PC-3 (cell line): Measurements from ENCODE around the gene MAGI1. TPM values are rescaled to one million over a fixed set of nuclear protein-coding genes. Genes with fewer than 3 reads are reported as not detected.

Experiments used
- ATAC-seq: fragments of 200-7000 bp; cut with Tn5 transposase; 2 replicates; pipeline ENCODE4 v1.9.1; 2020; ENCODE audit warnings: mild to moderate bottlenecking, moderate library complexity
- BruUV-seq: library from RNA; stranded (reverse); fragments of 400-500 nt; replicated peaks from 2 replicates; lab custom pipeline; 2021; lab: Mats Ljungman, UMichigan
- CTCF ChIA-PET: fragments of 300-600 bp; sonication (Branson Sonifier 250); formaldehyde crosslinking; loops from one replicate; lab custom pipeline; 2022; ENCODE audit warnings: antibody characterized with exemption; lab: Charles Lee
- POLR2A ChIA-PET: fragments of 300-600 bp; sonication (Branson Sonifier 250); formaldehyde crosslinking; loops from one replicate; lab custom pipeline; 2022; ENCODE audit warnings: antibody characterized with exemption; ENCODE audit not compliant: unreplicated experiment; lab: Charles Lee
- DNase-seq: peaks from one replicate; pipeline ENCODE4 v3.0.0-alpha.2; 2015
- H2AFZ ChIP-seq: fragments of 300-600 bp; sonication (generic); 2 replicates; pipeline ENCODE4 v1.6.0; 2016; ENCODE audit warnings: antibody characterized with exemption, low read length
- H3F3A ChIP-seq: fragments of 300-600 bp; sonication (generic); one replicate; pipeline ENCODE4 v1.6.0; 2017; ENCODE audit warnings: antibody characterized with exemption, low read length, control low read depth, mild to moderate bottlenecking; ENCODE audit not compliant: unreplicated experiment
- H3K27ac ChIP-seq: fragments of 300-600 bp; sonication (generic); 2 replicates; pipeline ENCODE4 v1.5.1; 2016; ENCODE audit warnings: mild to moderate bottlenecking, low read length
- H3K27me3 ChIP-seq: fragments of 300-600 bp; sonication (generic); 2 replicates; pipeline ENCODE4 v1.6.1; 2016; ENCODE audit warnings: low read length, mixed read lengths
- H3K36me3 ChIP-seq: fragments of 300-600 bp; sonication (generic); 2 replicates; pipeline ENCODE4 v1.6.1; 2016; ENCODE audit warnings: low read depth, mixed run types, low read length, mixed read lengths
- H3K4me1 ChIP-seq: fragments of 300-600 bp; sonication (generic); 2 replicates; pipeline ENCODE4 v1.5.1; 2016; ENCODE audit warnings: low read length; ENCODE audit not compliant: insufficient read depth
- H3K4me2 ChIP-seq: fragments of 300-600 bp; sonication (generic); 2 replicates; pipeline ENCODE4 v1.6.0; 2016; ENCODE audit warnings: low read length
- H3K4me3 ChIP-seq: fragments of 300-600 bp; sonication (generic); 2 replicates; pipeline ENCODE4 v1.5.1; 2016; ENCODE audit warnings: mild to moderate bottlenecking, low read length, mixed read lengths
- H3K79me2 ChIP-seq: fragments of 300-600 bp; sonication (generic); 2 replicates; pipeline ENCODE4 v1.6.1; 2017; ENCODE audit warnings: low read length, mixed read lengths
- H3K9ac ChIP-seq: fragments of 300-600 bp; sonication (generic); 2 replicates; pipeline ENCODE4 v1.6.0; 2016; ENCODE audit warnings: mild to moderate bottlenecking, low read length
- H3K9me2 ChIP-seq: fragments of 300-600 bp; sonication (generic); replicated peaks from 2 replicates; pipeline ENCODE4 v1.6.1; 2016; ENCODE audit warnings: mixed run types, low read length, mixed read lengths
- H3K9me3 ChIP-seq: fragments of 300-600 bp; sonication (generic); 2 replicates; pipeline ENCODE4 v1.6.1; 2016; ENCODE audit warnings: low read length, mixed read lengths
- H4K20me1 ChIP-seq: fragments of 300-600 bp; sonication (generic); 2 replicates; pipeline ENCODE4 v1.6.1; 2016; ENCODE audit warnings: low read length, mixed read lengths
- CTCF ChIP-seq: fragments of 300-600 bp; sonication (generic); conservative IDR thresholded peaks from 2 replicates; pipeline ENCODE4 v1.5.1; 2017; ENCODE audit warnings: antibody characterized with exemption, low read depth, mild to moderate bottlenecking, low read length
- EZH2 ChIP-seq: fragments of 300-600 bp; sonication (generic); IDR thresholded peaks from one replicate; pipeline ENCODE4 v1.6.1; 2017; ENCODE audit warnings: antibody characterized with exemption, mild to moderate bottlenecking, low read length; ENCODE audit not compliant: unreplicated experiment
- EZH2phosphoT487 ChIP-seq: fragments of 300-600 bp; sonication (generic); IDR thresholded peaks from 2 replicates; pipeline ENCODE4 v1.6.1; 2018; ENCODE audit warnings: mild to moderate bottlenecking, antibody characterized with exemption, low read length, borderline replicate concordance
- intact Hi-C: fragments of 100-400 bp; cut with micrococcal nuclease; formaldehyde crosslinking; loops from 2 replicates; pipeline ENCODE4 v1.9.0; 2023
- total RNA-seq: library from RNA; depleted of rRNA; stranded (reverse); fragments of >200 nt; gene quantifications from 2 replicates; pipeline ENCODE4 v1.2.3, GENCODE V29; 2014

Gene MAGI1
- total RNA-seq, 1 experiment from 2014 or later, result 8.9 TPM

- no peaks in the 10 kb centered on the region for H3K79me2 ChIP-seq
- no peak overlapping the region for H3K27ac ChIP-seq
- H3F3A ChIP-seq, result no peaks in the 10 kb centered on the region
- no peaks in the 10 kb centered on the region for H3K9me3 ChIP-seq
- ChIA-PET POLR2A (no interaction called here), CTCF (no interaction called here)
- no peaks in the 10 kb centered on the region for H3K36me3 ChIP-seq
- H3K4me3 ChIP-seq, result no peak overlapping the region
- TF ChIP-seq EZH2phosphoT487 (no peak), EZH2 (no peak), CTCF (no peak)
- no peaks in the 10 kb centered on the region for H4K20me1 ChIP-seq
- no peak for ATAC-seq
- no peaks in the 10 kb centered on the region for H3K27me3 ChIP-seq
- H3K9me2 ChIP-seq, result no peaks in the 10 kb centered on the region
- H3K9ac ChIP-seq, result no peak overlapping the region
- no peak overlapping the region for H3K4me2 ChIP-seq
- no TSS peak for BruUV-seq
- no peaks in the 10 kb centered on the region for H3K4me1 ChIP-seq
- H2AFZ ChIP-seq, result no peak overlapping the region
- DNase-seq, result no peak
- intact Hi-C loops, result no loop called here
These were observed 419.3 kb downstream of the MAGI1 start for GRCh38 chr3:65619451-65619881.

GRCh38 chr3:65618599-65618998, 420.1 kb downstream of the MAGI1 start:
- POLR2A ChIA-PET, result no interaction called here
- no peaks in the 10 kb centered on the region for H3K4me1 ChIP-seq
- intact Hi-C loops, result no loop called here
- no peaks in the 10 kb centered on the region for H3K27me3 ChIP-seq
- H3K9ac ChIP-seq, result no peak overlapping the region
- no peaks in the 10 kb centered on the region for H3K79me2 ChIP-seq
- H3K9me2 ChIP-seq, result no peaks in the 10 kb centered on the region
- no peak for TF ChIP-seq CTCF
- TF ChIP-seq EZH2phosphoT487, result no peak
- TF ChIP-seq EZH2, result no peak
- H2AFZ ChIP-seq, result no peak overlapping the region
- no peaks in the 10 kb centered on the region for H3F3A ChIP-seq
- CTCF ChIA-PET, result no interaction called here
- no peak overlapping the region for H3K27ac ChIP-seq
- H3K4me2 ChIP-seq, result no peak overlapping the region
- BruUV-seq, result no TSS peak
- no peaks in the 10 kb centered on the region for H4K20me1 ChIP-seq
- no peak for DNase-seq
- no peaks in the 10 kb centered on the region for H3K9me3 ChIP-seq
- no peaks in the 10 kb centered on the region for H3K36me3 ChIP-seq
- ATAC-seq, result no peak
- no peak overlapping the region for H3K4me3 ChIP-seq

- Histone ChIP-seq H2AFZ (no peak overlapping the region), H3K27ac (no peak overlapping the region), H3F3A (no peaks in the 10 kb centered on the region), H3K9ac (no peak overlapping the region), H3K79me2 (no peaks in the 10 kb centered on the region), H3K36me3 (no peaks in the 10 kb centered on the region), H3K4me1 (no peaks in the 10 kb centered on the region), H4K20me1 (no peaks in the 10 kb centered on the region), H3K9me3 (no peaks in the 10 kb centered on the region), H3K4me3 (no peak overlapping the region), H3K9me2 (no peaks in the 10 kb centered on the region), H3K4me2 (no peak overlapping the region), H3K27me3 (no peaks in the 10 kb centered on the region)
- intact Hi-C loops, result no loop called here
- ATAC-seq (no peak), DNase-seq (no peak)
- ChIA-PET POLR2A (no interaction called here), CTCF (no interaction called here)
- no peak for TF ChIP-seq EZH2
- TF ChIP-seq CTCF, result no peak
- TF ChIP-seq EZH2phosphoT487, result no peak
- BruUV-seq, result no TSS peak
These were observed 420.9 kb downstream of the MAGI1 start for GRCh38 chr3:65617787-65618186.
